Frontal cortex (tissue), 4 donors: ENCODE results near the gene CNN1. TPM values are rescaled to one million over a fixed set of nuclear protein-coding genes. Genes with fewer than 3 reads are reported as not detected.
"Not testable (repeated sequence)": the region's sequence is repeated elsewhere in the genome, so short reads cannot be mapped to it uniquely, and the experiment has no call there.

Experiments
- DNase-seq, 2 donors: peaks; one replicate each; pipeline ENCODE4 v3.0.0; 2012; ENCODE audit warnings: low spot score in 2 of 2
- FAIRE-seq: peaks from 2 replicates; lab custom pipeline; 2012; peaks lifted over from hg19 to GRCh38; lab: Jason Lieb, UNC
- total RNA-seq: library from RNA; depleted of rRNA; stranded (reverse); fragments of >200 nt; gene quantifications from one replicate; pipeline ENCODE4 v1.2.3, GENCODE V29; 2014
- donor health status: control.
- donor health status: control.
- donor health status: control.

Gene CNN1
- total RNA-seq, 1 donor from 2014 or later, result 1.2 TPM

- DNase-seq (peak in 1 of 2 donors; percentile 52), FAIRE-seq (no peak)
These were observed 21.9 kb downstream of the CNN1 start for GRCh38 chr19:11560404-11561051.

GRCh38 chr19:11563532-11563931, 24.9 kb downstream of the CNN1 start:
- DNase-seq (no peak), FAIRE-seq (no peak)

- DNase-seq, FAIRE-seq: not testable (repeated sequence)
These were observed 25.6 kb downstream of the CNN1 start for GRCh38 chr19:11564082-11564807.

- not testable (repeated sequence) for FAIRE-seq, DNase-seq
These were observed 27.0 kb downstream of the CNN1 start for GRCh38 chr19:11565649-11565980.

- FAIRE-seq (no peak), DNase-seq (no peak)
These were observed 27.5 kb downstream of the CNN1 start for GRCh38 chr19:11566164-11566563.

GRCh38 chr19:11570039-11570462, 31.4 kb downstream of the CNN1 start:
- DNase-seq (no peak), FAIRE-seq (no peak)

- DNase-seq, FAIRE-seq: not testable (repeated sequence)
These were observed 34.7 kb downstream of the CNN1 start for GRCh38 chr19:11573354-11573753.

- not testable (repeated sequence) for DNase-seq, FAIRE-seq
These were observed 35.1 kb downstream of the CNN1 start for GRCh38 chr19:11573763-11574162.

GRCh38 chr19:11574689-11575088, 36.0 kb downstream of the CNN1 start:
- DNase-seq, result no peak
- FAIRE-seq, result no peak

- FAIRE-seq, result no peak
- DNase-seq, result no peak
These were observed 37.6 kb downstream of the CNN1 start for GRCh38 chr19:11576227-11576626.

GRCh38 chr19:11577451-11578257, 39.0 kb downstream of the CNN1 start, which contains the start of gene ACP5:
Gene ACP5 (minus strand): TSS chr19:11577645. CDS start chr19:11577317, 328 bp downstream.
- FAIRE-seq (no peak), DNase-seq (no peak)

GRCh38 chr19:11578258-11579142, 39.8 kb downstream of the CNN1 start:
- no peak for FAIRE-seq

GRCh38 chr19:11580116-11580515, 41.5 kb downstream of the CNN1 start:
- DNase-seq (no peak), FAIRE-seq (no peak)

More at GRCh38 chr19:11578258-11579142, 39.8 kb downstream of the CNN1 start:
- DNase-seq, result no peak

GRCh38 chr19:11581740-11582139, 43.1 kb downstream of the CNN1 start:
- FAIRE-seq (no peak), DNase-seq (no peak)

GRCh38 chr19:11586331-11586730, 47.7 kb downstream of the CNN1 start:
- DNase-seq (no peak), FAIRE-seq (no peak)

GRCh38 chr19:11587302-11587974, 48.8 kb downstream of the CNN1 start:
- FAIRE-seq, result no peak

GRCh38 chr19:11587975-11588631, 49.5 kb downstream of the CNN1 start:
- DNase-seq (no peak), FAIRE-seq (no peak)

More at GRCh38 chr19:11587302-11587974, 48.8 kb downstream of the CNN1 start:
- peak; percentile 64 to 82 for DNase-seq

- no peak for DNase-seq
- FAIRE-seq, result no peak
These were observed 55.4 kb downstream of the CNN1 start for GRCh38 chr19:11594084-11594483.
